GM12878 (cell line): ENCODE measurements around the gene GH1. TPM values are rescaled to one million over a fixed set of nuclear protein-coding genes. Genes with fewer than 3 reads are reported as not detected.

Experiments used
- ATAC-seq: fragments of 200-7000 bp; cut with Tn5 transposase; 3 replicates; pipeline ENCODE4 v1.9.1; 2020; ENCODE audit warnings: mild to moderate bottlenecking, moderate library complexity
- BruUV-seq: library from RNA; stranded (reverse); fragments of 400-500 nt; replicated peaks from 2 replicates; lab custom pipeline; 2021; lab: Mats Ljungman, UMichigan
- CTCF ChIA-PET: fragments of 300-600 bp; sonication (Branson Sonifier 250); formaldehyde crosslinking; extraction: SDS; loops from one replicate; lab custom pipeline; 2021; ENCODE audit warnings: inconsistent platforms; lab: Yijun Ruan, JAX
- POLR2A ChIA-PET: fragments of 350-600 bp; formaldehyde crosslinking; extraction: SDS; loops from one replicate; lab custom pipeline; 2021; ENCODE audit warnings: inconsistent platforms; lab: Charles Lee
- RAD21 ChIA-PET: fragments of 300-600 bp; sonication (Branson Sonifier 250); formaldehyde crosslinking; loops from one replicate; lab custom pipeline; 2023; ENCODE audit warnings: antibody characterized with exemption; ENCODE audit not compliant: unreplicated experiment; lab: Charles Lee
- SMC1A ChIA-PET: fragments of 300-600 bp; sonication (Branson Sonifier 250); formaldehyde crosslinking; loops from one replicate; lab custom pipeline; 2023; ENCODE audit not compliant: unreplicated experiment, uncharacterized antibody; lab: Charles Lee
- DNase-seq: peaks from one replicate; pipeline ENCODE4 v3.0.0-alpha.2; 2011; ENCODE audit warnings: low read depth, low spot score
- FAIRE-seq: peaks from 3 replicates; lab custom pipeline; 2011; peaks lifted over from hg19 to GRCh38; lab: Jason Lieb, UNC
- H2AFZ ChIP-seq: 2 replicates; pipeline ENCODE4 v1.6.0; 2011; ENCODE audit warnings: low read depth, low read length, control low read depth; ENCODE audit not compliant: control insufficient read depth
- H3K27ac ChIP-seq: 2 replicates; pipeline ENCODE4 v1.5.1; 2011; ENCODE audit warnings: control low read depth; ENCODE audit not compliant: control insufficient read depth, insufficient read depth
- H3K27me3 ChIP-seq, 2 experiments: replicated peaks in 1 of 2; 2 replicates each; pipeline versions ENCODE4 v1.6.0 to v1.6.1; 2011; ENCODE audit warnings: low read length in 1 of 2; ENCODE audit not compliant: control insufficient read depth in 2 of 2, insufficient read depth in 2 of 2
- H3K36me3 ChIP-seq, 2 experiments: 2 replicates each; pipeline ENCODE4 v1.5.1; 2011; ENCODE audit warnings: low read length in 1 of 2; ENCODE audit not compliant: control insufficient read depth in 2 of 2, insufficient read depth in 2 of 2
- H3K4me1 ChIP-seq: 2 replicates; pipeline ENCODE4 v1.6.1; 2011; ENCODE audit warnings: mild to moderate bottlenecking, low read length, moderate library complexity, mixed read lengths; ENCODE audit not compliant: control insufficient read depth, insufficient read depth
- H3K4me2 ChIP-seq: 2 replicates; pipeline ENCODE4 v1.6.0; 2011; ENCODE audit warnings: control low read depth; ENCODE audit not compliant: control insufficient read depth, insufficient read depth
- H3K4me3 ChIP-seq: fragments of 200-600 bp; sonication (generic); 2 replicates; pipeline ENCODE4 v1.5.1; 2016
- H3K79me2 ChIP-seq: 2 replicates; pipeline ENCODE4 v1.6.0; 2011; ENCODE audit warnings: low read length; ENCODE audit not compliant: control insufficient read depth, insufficient read depth
- H3K9ac ChIP-seq: 2 replicates; pipeline ENCODE4 v1.8.0; 2011; ENCODE audit warnings: low read length, control low read depth, mixed read lengths; ENCODE audit not compliant: control insufficient read depth, insufficient read depth
- H3K9me3 ChIP-seq: replicated peaks from 3 replicates; pipeline ENCODE4 v1.5.1; 2011; ENCODE audit warnings: mild to moderate bottlenecking, low read length; ENCODE audit not compliant: control insufficient read depth, insufficient read depth
- H4K20me1 ChIP-seq: 2 replicates; pipeline ENCODE4 v1.6.0; 2011; ENCODE audit not compliant: control insufficient read depth, insufficient read depth
- DPF2 ChIP-seq: fragments of 450-650 bp; IDR thresholded peaks from 2 replicates; pipeline ENCODE4 v1.6.1; 2017; ENCODE audit warnings: mild to moderate bottlenecking
- EGR1 ChIP-seq, 2 experiments: IDR thresholded peaks; 1 replicate in 1 of 2; 2 replicates in 1 of 2; pipeline ENCODE4 v1.6.1; 2011 to 2012; ENCODE audit warnings: low read depth in 2 of 2, low read length in 2 of 2, borderline replicate concordance in 1 of 2, mild to moderate bottlenecking in 1 of 2, moderate library complexity in 1 of 2
- EZH2 ChIP-seq: IDR thresholded peaks from 2 replicates; pipeline ENCODE4 v1.6.1; 2012; ENCODE audit warnings: low read depth, mild to moderate bottlenecking, control low read depth, inconsistent platforms, low read length, borderline replicate concordance; ENCODE audit not compliant: control insufficient read depth
- MYC ChIP-seq: IDR thresholded peaks from 2 replicates; pipeline ENCODE4 v1.6.1; 2011; ENCODE audit warnings: mild to moderate bottlenecking, low read length, moderate library complexity, inconsistent platforms; ENCODE audit not compliant: insufficient read depth, insufficient replicate concordance, insufficient read length, severe bottlenecking
- NFYA ChIP-seq: IDR thresholded peaks from 2 replicates; pipeline ENCODE4 v1.6.1; 2011; ENCODE audit warnings: low read depth, mild to moderate bottlenecking, low read length, improper control_type of control experiment, borderline replicate concordance
- SMARCA5 ChIP-seq: fragments of 450-650 bp; IDR thresholded peaks from 2 replicates; pipeline ENCODE4 v1.6.1; 2017; ENCODE audit warnings: mild to moderate bottlenecking
- SREBF2 ChIP-seq: IDR thresholded peaks from 2 replicates; pipeline ENCODE4 v1.6.1; 2012; ENCODE audit warnings: mild to moderate bottlenecking, low read length
- WGBS: methylation state at CpG from one replicate; pipeline ENCODE4 v1.1.6; 2016; ENCODE audit warnings: low lambda C conversion rate; ENCODE audit not compliant: insufficient replicate concordance, insufficient coverage; ENCODE audit errors: missing lambda C conversion rate; 5-methylcytosine and 5-hydroxymethylcytosine counted together
- in situ Hi-C: fragments of 300-500 bp; cut with MboI; formaldehyde crosslinking; loops from 9 replicates; pipeline ENCODE4 v1.14.3; 2018; ENCODE audit warnings: mixed read lengths
- intact Hi-C: fragments of 100-400 bp; cut with micrococcal nuclease; formaldehyde crosslinking; loops from one replicate; pipeline ENCODE4 v1.14.2; 2022; ENCODE audit not compliant: unreplicated experiment
- polyA plus RNA-seq, 11 experiments: library from polyadenylated mRNA; depleted of rRNA in 4 of 11; unstranded in 6 of 11; stranded (reverse) in 5 of 11; fragments of >200 nt; fragmentation: Nextera tagmentation in 4 of 11; fragmentation: Illumina TruSeq in 1 of 11; extraction: Ambion mirVana in 4 of 11; extraction: Trizol in 1 of 11; gene quantifications; 1 replicate in 1 of 11; 2 replicates in 10 of 11; pipeline versions ENCODE4 v1.2.1 to v1.2.3, GENCODE V29; 2011 to 2016; ENCODE audit warnings: inconsistent platforms in 2 of 11, missing spikeins in 2 of 11, low read depth in 1 of 11
- total RNA-seq, 4 experiments: library from RNA; depleted of rRNA in 3 of 4; stranded (reverse); fragments of >200 nt in 3 of 4; fragmentation: Illumina TruSeq in 1 of 4; extraction: Trizol in 1 of 4; gene quantifications; 2 replicates each; pipeline versions ENCODE4 v1.2.1 to v1.2.3, GENCODE V29; 2013 to 2021

GH1 gene
- total and polyA plus RNA-seq, 10 of the 15 experiments (the other 5 are each of a cell fraction or from before 2014, with no cell fraction given), result 0.13 to 0.42 TPM; not detected in 8

DNA sequence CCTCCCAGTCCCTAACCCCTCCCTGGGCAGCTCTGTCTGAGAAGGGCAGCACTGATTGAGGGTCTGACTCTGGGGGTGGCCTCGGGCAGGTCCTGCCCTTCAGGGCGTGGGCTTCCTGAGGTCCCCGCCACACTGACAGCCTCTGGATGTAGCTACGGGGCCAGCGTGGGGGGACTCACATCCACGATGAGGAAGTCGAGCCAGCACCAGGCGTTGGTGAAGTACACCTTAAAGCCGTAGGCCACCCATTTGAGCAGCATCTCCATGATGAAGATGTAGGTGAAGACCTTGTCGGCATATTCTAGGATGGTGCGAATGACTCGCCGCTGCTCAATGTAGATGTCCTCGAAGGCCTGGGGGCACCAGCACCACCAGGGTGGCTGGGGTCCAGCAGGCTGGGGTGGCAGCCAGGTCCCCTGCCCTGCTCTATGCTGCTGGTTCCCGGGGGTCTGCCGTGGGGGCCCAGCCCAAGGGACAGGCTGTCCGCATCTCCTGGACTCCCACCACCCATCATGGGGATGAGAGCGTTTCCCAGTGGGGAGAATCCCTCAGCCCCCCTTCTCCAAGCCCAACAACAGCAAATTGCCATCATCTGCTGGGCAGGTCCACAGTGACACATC, 29.2 kb upstream of the GH1 start:
- no TSS peak for BruUV-seq
- TF ChIP-seq DPF2, result no peak
- TF ChIP-seq SMARCA5, result no peak
- TF ChIP-seq EZH2, result no peak
- no peak for TF ChIP-seq NFYA
- no peak for TF ChIP-seq SREBF2
- TF ChIP-seq MYC, result no peak
- TF ChIP-seq EGR1 (IDR thresholded peaks at IDR 0.05; ENCODE audit: borderline replicate concordance in 1 of 2, low read depth in 2 of 2, low read length in 2 of 2), result no peak
- ChIA-PET RAD21 (interaction anchor here (2.0 to 3.1 kb wide), 5 partner anchors 29 to 184 kb away, joined by 29 to 288 read pairs (median 34); partner anchors contain the start of genes CSHL1, ERN1, GH1 and ICAM2), POLR2A (interaction anchor here (1.0 to 2.5 kb wide), 2 partner anchors 25 to 72 kb away, joined by 4 to 15 read pairs; partner anchors contain the start of gene ICAM2), SMC1A (interaction anchor here (1.6 to 3.1 kb wide), 6 partner anchors 15 to 78 kb away, joined by 7 to 248 read pairs (median 14); partner anchors contain the start of genes CD79B and GH1), CTCF (interaction anchor here (1.2 to 3.1 kb wide), 9 partner anchors 16 to 186 kb away, joined by 3 to 481 read pairs (median 26); partner anchors contain the start of genes CD79B, CSHL1 and GH1)
- H3K36me3 ChIP-seq, result no peaks in the 10 kb centered on the region
- no peak overlapping the region for H3K27ac ChIP-seq
- intact Hi-C loops (no loop called here), in situ Hi-C loops (no loop called here)
- 57% methylated on average over 18 of the region's 18 CpGs for WGBS
- no peak overlapping the region for H3K4me3 ChIP-seq
- FAIRE-seq (no peak), DNase-seq (no peak), ATAC-seq (no peak)
- H3K9ac ChIP-seq, result no peak overlapping the region
- H3K79me2 ChIP-seq, result no peaks in the 10 kb centered on the region
- peaks cover 18% of the 10 kb centered on the region for H3K4me1 ChIP-seq
- no peak overlapping the region for H3K4me2 ChIP-seq
- no peak overlapping the region for H2AFZ ChIP-seq
- H4K20me1 ChIP-seq, result no peaks in the 10 kb centered on the region
- H3K9me3 ChIP-seq, result no peaks in the 10 kb centered on the region; the same call in 2 of the 3 replicates
- H3K27me3 ChIP-seq, result no peaks in the 10 kb centered on the region
